ENCODE data around the gene TNIK. TPM values are rescaled to one million over a fixed set of nuclear protein-coding genes. Genes with fewer than 3 reads are reported as not detected.
A peak's percentile ranks its signal among the peaks of the same experiment; 100 is the strongest.

The TNIK gene
- polyA plus RNA-seq, 1 of the 3 experiments (the other 2 are of a cell fraction) = 19.4 TPM

- peaks cover 0 to 10% of the 10 kb centered on the region in 2 experiments; a peak in 1 of 4 replicates for H3K4me1 ChIP-seq (ENCODE audit: control insufficient read depth in 1 of 2, insufficient read depth in 2 of 2, low read depth in 1 of 2, low read length in 1 of 2)
- ChIA-PET POLR2A (no interaction called here), CTCF (no interaction called here)
- no peak overlapping the region for H3K4me3 ChIP-seq (ENCODE audit: low read depth in 2 of 2, low read length in 1 of 2)
- no peak overlapping the region for H2AFZ ChIP-seq (ENCODE audit: low read depth)
- WGBS (ENCODE audit: low lambda C conversion rate) = 90% methylated on average over 3 of the region's 3 CpGs
- TF ChIP-seq CHD2 (IDR thresholded peaks at IDR 0.05; ENCODE audit: low read length, partially characterized antibody) (peak; percentile 13), FOXM1 (IDR thresholded peaks at IDR 0.05; ENCODE audit: low read depth) (no peak), EP300 (IDR thresholded peaks at IDR 0.05; ENCODE audit: borderline replicate concordance in 1 of 2, low read depth in 1 of 2, low read length in 1 of 2) (peak in 1 of 2 experiments; percentile 35; a peak in 1 of 4 replicates), POLR2AphosphoS5 (IDR thresholded peaks at IDR 0.05; ENCODE audit: low read depth, low read length) (no peak), GATA2 (CRISPR knock-in tag; IDR thresholded peaks at IDR 0.05) (peak; percentile 70)
- TF ChIP-seq, protein P1, sequence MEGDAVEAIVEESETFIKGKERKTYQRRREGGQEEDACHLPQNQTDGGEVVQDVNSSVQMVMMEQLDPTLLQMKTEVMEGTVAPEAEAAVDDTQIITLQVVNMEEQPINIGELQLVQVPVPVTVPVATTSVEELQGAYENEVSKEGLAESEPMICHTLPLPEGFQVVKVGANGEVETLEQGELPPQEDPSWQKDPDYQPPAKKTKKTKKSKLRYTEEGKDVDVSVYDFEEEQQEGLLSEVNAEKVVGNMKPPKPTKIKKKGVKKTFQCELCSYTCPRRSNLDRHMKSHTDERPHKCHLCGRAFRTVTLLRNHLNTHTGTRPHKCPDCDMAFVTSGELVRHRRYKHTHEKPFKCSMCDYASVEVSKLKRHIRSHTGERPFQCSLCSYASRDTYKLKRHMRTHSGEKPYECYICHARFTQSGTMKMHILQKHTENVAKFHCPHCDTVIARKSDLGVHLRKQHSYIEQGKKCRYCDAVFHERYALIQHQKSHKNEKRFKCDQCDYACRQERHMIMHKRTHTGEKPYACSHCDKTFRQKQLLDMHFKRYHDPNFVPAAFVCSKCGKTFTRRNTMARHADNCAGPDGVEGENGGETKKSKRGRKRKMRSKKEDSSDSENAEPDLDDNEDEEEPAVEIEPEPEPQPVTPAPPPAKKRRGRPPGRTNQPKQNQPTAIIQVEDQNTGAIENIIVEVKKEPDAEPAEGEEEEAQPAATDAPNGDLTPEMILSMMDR (IDR thresholded peaks at IDR 0.05) = no peak
- TF ChIP-seq, protein P2, sequence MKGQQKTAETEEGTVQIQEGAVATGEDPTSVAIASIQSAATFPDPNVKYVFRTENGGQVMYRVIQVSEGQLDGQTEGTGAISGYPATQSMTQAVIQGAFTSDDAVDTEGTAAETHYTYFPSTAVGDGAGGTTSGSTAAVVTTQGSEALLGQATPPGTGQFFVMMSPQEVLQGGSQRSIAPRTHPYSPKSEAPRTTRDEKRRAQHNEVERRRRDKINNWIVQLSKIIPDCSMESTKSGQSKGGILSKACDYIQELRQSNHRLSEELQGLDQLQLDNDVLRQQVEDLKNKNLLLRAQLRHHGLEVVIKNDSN (IDR thresholded peaks at IDR 0.05; ENCODE audit: borderline replicate concordance, low read depth) = no peak
- H3K27ac ChIP-seq (ENCODE audit: low read depth in 2 of 2, low read length in 1 of 2) = no peak overlapping the region
- peaks cover under 1% of the 10 kb centered on the region for H3F3A ChIP-seq (replicated peaks; ENCODE audit: insufficient read depth)
- H3K4me2 ChIP-seq = no peak overlapping the region
- no peaks in the 10 kb centered on the region for H3K9me3 ChIP-seq
- DNase-seq = peak; percentile 61
- H3K79me2 ChIP-seq (ENCODE audit: insufficient read depth) = no peaks in the 10 kb centered on the region
- no peaks in the 10 kb centered on the region for H3K27me3 ChIP-seq (ENCODE audit: insufficient read depth)
- H3K9ac ChIP-seq = no peak overlapping the region
- H3K36me3 ChIP-seq (replicated peaks in 1 of 2; ENCODE audit: control insufficient read depth in 1 of 2, insufficient read depth in 2 of 2, low read length in 1 of 2) = peaks cover 12 to 21% of the 10 kb centered on the region in 2 experiments
- no peaks in the 10 kb centered on the region for H4K20me1 ChIP-seq (ENCODE audit: insufficient read depth)
- no peaks in the 10 kb centered on the region for H3K9me2 ChIP-seq
Measured at GRCh38 chr3:171145798-171146197, 314.4 kb downstream of the TNIK start.

DNA sequence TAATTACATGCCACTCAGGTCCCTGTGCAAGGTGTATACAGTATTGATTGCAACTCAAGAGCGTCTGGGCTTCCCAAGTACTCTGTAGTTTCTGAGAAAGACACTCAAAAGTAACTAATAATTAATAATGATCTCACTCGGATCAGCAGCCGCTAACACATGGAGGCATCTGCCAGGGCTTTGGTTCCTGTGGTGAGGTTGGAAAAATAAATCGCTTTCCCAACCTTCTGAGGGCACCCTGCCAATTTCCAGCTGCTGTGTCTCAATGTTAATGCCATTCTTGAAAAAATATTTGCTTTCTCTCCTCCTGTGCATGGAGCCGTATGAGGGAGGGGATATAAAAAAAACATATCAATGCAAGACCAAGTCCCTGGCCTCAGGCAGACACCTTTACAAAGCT is 317.2 kb downstream of the TNIK start:
- no peak overlapping the region for H3K9ac ChIP-seq
- no peaks in the 10 kb centered on the region for H3F3A ChIP-seq (replicated peaks; ENCODE audit: insufficient read depth)
- H3K27ac ChIP-seq (ENCODE audit: low read depth in 2 of 2, low read length in 1 of 2) = no peak overlapping the region
- no peak for TF ChIP-seq FOXM1 (IDR thresholded peaks at IDR 0.05; ENCODE audit: low read depth)
- no peak overlapping the region for H2AFZ ChIP-seq (ENCODE audit: low read depth)
- H3K36me3 ChIP-seq (replicated peaks in 1 of 2; ENCODE audit: control insufficient read depth in 1 of 2, insufficient read depth in 2 of 2, low read length in 1 of 2) = peaks cover 5 to 31% of the 10 kb centered on the region in 2 experiments
- no peaks in the 10 kb centered on the region for H3K79me2 ChIP-seq (ENCODE audit: insufficient read depth)
- ChIA-PET CTCF (interaction anchor here (0.5 to 1.5 kb wide), 2 partner anchors 8 to 378 kb away, joined by 3 read pairs; no protein-coding TSS in a partner anchor), POLR2A (no interaction called here)
- no peak overlapping the region for H3K4me3 ChIP-seq (ENCODE audit: low read depth in 2 of 2, low read length in 1 of 2)
- H3K9me2 ChIP-seq = no peaks in the 10 kb centered on the region
- H3K4me2 ChIP-seq = no peak overlapping the region
- no peaks in the 10 kb centered on the region for H3K9me3 ChIP-seq
- WGBS (ENCODE audit: low lambda C conversion rate) = 89% methylated on average over 5 of the region's 5 CpGs
- no peaks in the 10 kb centered on the region for H4K20me1 ChIP-seq (ENCODE audit: insufficient read depth)
- peaks cover 0 to 2% of the 10 kb centered on the region in 2 experiments; a peak in 1 of 4 replicates for H3K4me1 ChIP-seq (ENCODE audit: control insufficient read depth in 1 of 2, insufficient read depth in 2 of 2, low read depth in 1 of 2, low read length in 1 of 2)
- H3K27me3 ChIP-seq (ENCODE audit: insufficient read depth) = no peaks in the 10 kb centered on the region
- DNase-seq = no peak

DNA sequence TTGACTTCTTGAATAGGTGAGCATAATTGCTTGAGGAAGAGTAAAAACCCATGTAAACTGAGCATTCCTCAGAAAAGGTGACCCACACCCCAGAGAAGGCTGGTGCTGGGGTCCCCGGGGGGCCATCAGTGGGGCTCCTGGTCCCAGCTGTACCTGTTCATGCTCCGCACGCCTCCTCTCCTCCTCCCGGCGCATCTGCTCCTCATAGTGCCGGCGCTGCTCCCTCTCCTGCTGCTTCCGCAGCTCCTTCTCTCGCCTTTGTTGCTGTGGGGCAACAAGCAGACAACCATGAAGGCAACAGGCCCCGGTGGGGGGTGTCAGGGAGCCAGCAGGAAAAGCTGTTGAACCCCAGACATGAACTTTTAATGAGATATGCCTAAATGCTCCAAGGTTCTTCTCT is 320.0 kb downstream of the TNIK start:
- ChIA-PET POLR2A (no interaction called here), CTCF (no interaction called here)
- H3K9ac ChIP-seq = no peak overlapping the region
- no peaks in the 10 kb centered on the region for H3K9me2 ChIP-seq
- no peak for DNase-seq
- no peak overlapping the region for H2AFZ ChIP-seq (ENCODE audit: low read depth)
- no peaks in the 10 kb centered on the region for H3F3A ChIP-seq (replicated peaks; ENCODE audit: insufficient read depth)
- no peaks in the 10 kb centered on the region for H3K27me3 ChIP-seq (ENCODE audit: insufficient read depth)
- 93% methylated on average over 10 of the region's 10 CpGs for WGBS (ENCODE audit: low lambda C conversion rate)
- H3K79me2 ChIP-seq (ENCODE audit: insufficient read depth) = no peaks in the 10 kb centered on the region
- peaks cover 16 to 42% of the 10 kb centered on the region in 2 experiments for H3K36me3 ChIP-seq (replicated peaks in 1 of 2; ENCODE audit: control insufficient read depth in 1 of 2, insufficient read depth in 2 of 2, low read length in 1 of 2)
- H3K27ac ChIP-seq (ENCODE audit: low read depth in 2 of 2, low read length in 1 of 2) = no peak overlapping the region
- H3K4me1 ChIP-seq (ENCODE audit: control insufficient read depth in 1 of 2, insufficient read depth in 2 of 2, low read depth in 1 of 2, low read length in 1 of 2) = no peaks in the 10 kb centered on the region; a peak in 1 of 4 replicates
- no peaks in the 10 kb centered on the region for H4K20me1 ChIP-seq (ENCODE audit: insufficient read depth)
- TF ChIP-seq, protein P3, sequence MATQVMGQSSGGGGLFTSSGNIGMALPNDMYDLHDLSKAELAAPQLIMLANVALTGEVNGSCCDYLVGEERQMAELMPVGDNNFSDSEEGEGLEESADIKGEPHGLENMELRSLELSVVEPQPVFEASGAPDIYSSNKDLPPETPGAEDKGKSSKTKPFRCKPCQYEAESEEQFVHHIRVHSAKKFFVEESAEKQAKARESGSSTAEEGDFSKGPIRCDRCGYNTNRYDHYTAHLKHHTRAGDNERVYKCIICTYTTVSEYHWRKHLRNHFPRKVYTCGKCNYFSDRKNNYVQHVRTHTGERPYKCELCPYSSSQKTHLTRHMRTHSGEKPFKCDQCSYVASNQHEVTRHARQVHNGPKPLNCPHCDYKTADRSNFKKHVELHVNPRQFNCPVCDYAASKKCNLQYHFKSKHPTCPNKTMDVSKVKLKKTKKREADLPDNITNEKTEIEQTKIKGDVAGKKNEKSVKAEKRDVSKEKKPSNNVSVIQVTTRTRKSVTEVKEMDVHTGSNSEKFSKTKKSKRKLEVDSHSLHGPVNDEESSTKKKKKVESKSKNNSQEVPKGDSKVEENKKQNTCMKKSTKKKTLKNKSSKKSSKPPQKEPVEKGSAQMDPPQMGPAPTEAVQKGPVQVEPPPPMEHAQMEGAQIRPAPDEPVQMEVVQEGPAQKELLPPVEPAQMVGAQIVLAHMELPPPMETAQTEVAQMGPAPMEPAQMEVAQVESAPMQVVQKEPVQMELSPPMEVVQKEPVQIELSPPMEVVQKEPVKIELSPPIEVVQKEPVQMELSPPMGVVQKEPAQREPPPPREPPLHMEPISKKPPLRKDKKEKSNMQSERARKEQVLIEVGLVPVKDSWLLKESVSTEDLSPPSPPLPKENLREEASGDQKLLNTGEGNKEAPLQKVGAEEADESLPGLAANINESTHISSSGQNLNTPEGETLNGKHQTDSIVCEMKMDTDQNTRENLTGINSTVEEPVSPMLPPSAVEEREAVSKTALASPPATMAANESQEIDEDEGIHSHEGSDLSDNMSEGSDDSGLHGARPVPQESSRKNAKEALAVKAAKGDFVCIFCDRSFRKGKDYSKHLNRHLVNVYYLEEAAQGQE (IDR thresholded peaks at IDR 0.05; ENCODE audit: low read depth, low read length) = no peak
- no peak for TF ChIP-seq NFIC (IDR thresholded peaks at IDR 0.05; ENCODE audit: borderline replicate concordance)
- H3K9me3 ChIP-seq = no peaks in the 10 kb centered on the region
- H3K4me2 ChIP-seq = no peak overlapping the region
- H3K4me3 ChIP-seq (ENCODE audit: low read depth in 2 of 2, low read length in 1 of 2) = no peak overlapping the region
